ENCODE results near the gene AGPAT3.
A peak's percentile ranks its signal among the peaks of the same experiment; 100 is the strongest.

AGPAT3 gene

DNA sequence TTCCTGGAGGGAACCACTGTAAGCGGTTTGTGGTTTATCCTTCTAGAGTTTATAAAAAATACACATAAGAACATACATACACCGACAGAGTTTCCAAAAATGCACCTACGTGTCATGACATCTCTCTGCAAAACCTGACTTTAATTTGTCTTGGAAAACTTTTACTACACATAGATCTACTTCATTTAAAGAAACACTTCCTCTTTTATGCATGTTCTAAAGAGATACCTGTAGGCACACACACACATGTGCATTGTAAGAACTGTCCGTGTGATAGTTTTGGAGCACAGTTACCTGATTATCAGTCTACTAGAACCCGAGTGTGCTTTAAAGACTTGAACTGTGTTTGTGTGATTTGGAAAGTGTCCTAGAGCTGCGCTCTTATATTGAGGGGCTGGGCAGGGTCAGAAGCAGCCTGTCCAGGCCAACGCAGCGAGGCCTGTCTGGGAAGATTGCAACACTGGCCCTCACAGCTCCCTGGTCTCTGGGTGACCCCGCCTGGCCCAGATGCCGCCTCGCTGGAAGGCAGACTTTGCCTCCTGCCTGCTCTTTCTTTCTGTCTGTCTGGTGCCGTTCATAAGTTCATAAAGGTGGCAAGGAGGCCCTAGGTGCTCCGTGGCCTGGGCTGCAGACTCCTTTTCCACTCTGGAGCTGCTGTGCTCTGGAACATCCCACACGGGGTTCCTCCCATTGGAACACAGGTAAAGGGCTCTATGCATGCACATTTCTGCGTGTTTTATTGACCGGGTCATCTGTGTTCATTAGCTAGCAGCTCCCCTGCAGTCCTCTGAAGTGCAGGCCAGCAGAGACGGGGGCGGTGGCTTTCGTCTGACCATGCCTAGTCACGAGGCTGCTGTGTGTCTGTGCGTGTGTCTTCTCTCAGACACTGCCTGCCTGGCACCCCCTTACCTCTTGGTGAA lies 46.3 kb downstream of the AGPAT3 start:
- DNase-seq, result no peak

DNA sequence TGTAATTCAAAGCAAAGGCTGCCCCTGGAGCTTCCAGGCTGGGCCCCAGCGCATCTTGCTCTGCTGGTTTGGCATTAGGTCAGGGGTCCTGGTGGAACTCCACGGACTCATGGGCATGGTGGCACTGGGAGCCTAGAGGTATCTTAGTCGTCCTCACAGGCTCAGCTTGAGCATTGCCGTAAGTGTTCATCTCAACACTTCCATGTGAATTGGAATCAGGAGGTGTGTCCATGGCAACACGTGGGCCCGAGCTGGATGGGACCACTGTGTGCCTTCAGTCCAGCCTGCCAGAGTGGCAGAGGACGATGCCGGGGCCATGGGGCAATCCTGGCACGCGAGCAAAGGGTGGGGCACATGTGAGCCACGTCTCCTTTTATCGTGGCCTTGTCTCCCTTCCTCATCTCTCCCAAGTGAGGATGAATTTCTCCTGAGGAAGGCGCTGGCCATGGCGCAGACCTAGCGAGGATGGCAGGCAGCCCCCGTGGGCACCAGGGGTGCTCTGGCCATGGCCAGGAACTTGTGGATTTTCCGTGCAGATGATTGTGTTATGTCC lies 47.0 kb downstream of the AGPAT3 start:
- no peak for DNase-seq

DNA sequence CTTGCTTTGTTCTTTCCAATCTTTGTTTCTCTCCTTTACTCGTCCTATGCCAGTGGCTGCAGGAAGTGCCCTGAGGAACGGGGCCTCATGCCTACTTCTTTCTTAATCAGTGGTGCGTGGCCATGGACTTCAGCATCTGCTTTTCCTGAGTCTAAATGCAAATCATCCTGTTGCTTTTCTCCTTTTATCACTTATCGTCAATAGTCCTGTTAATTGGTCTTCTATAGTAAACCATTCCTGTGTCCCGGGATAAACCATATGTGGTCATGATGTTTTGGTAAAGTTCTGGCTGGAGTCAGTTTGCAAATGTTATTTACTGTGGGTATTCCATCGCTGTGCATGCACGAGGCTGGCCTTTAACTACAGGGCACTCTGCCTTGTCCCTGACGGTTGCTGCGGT lies 47.5 kb downstream of the AGPAT3 start:
- DNase-seq, result peak; percentile 69

DNA sequence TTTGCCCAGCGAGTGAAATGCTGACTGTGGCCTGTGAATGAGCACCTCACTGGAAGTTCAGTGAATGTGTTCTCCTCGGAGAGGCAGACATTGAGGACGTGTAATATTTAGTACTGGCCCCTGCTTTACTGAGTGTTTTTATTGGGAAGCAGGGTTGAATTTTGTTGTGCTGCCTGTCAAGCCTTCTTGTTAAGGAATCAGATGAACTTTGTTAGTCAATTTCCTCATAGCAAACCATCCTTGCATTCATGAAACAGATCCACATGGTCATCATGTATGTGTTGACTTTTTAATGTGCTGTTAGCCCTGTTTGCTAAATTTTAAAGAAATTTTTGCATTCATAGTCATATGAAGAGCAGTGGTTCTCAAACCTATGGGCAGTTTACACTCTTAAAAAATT lies 47.9 kb downstream of the AGPAT3 start:
- no peak for DNase-seq

DNA sequence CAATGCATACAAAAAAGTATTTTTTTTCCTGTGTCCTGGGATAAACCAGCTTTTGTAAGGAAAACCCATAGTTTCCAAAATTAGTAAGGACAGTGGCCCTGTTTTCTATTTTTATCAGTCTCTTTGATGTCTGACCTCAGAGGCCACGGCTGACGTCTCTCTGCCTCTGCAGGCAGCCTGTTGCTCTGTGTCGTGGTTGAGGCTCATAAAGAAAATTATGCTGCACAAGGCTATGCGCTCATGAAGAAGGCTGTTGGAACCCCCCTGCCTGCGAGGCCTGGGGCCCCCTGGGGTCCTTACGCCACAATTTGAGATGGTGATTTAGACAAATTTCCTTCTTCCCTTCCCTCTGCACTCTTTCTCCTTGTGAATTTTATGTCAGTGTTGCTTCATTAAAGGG lies 48.9 kb downstream of the AGPAT3 start:
- DNase-seq, result no peak

DNA sequence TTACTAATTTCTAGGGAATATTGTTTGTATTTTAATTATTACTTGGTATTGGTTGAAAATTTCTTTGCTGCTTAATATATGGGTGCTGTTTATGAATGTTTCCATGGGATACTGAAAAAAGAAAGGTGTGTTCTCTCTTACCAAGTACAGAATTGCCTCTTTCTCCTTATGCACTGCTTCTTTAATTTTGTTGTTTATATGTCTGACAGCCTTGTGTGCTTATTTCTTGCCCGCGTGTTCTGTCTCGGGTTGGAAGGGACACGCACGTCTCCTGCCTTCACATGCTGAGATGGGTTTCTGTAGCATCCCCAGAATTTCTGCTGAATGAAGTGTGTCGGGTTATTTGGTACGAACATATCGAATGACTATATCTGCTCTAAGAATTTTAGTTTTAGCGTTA lies 51.1 kb downstream of the AGPAT3 start:
- DNase-seq, result no peak

DNA sequence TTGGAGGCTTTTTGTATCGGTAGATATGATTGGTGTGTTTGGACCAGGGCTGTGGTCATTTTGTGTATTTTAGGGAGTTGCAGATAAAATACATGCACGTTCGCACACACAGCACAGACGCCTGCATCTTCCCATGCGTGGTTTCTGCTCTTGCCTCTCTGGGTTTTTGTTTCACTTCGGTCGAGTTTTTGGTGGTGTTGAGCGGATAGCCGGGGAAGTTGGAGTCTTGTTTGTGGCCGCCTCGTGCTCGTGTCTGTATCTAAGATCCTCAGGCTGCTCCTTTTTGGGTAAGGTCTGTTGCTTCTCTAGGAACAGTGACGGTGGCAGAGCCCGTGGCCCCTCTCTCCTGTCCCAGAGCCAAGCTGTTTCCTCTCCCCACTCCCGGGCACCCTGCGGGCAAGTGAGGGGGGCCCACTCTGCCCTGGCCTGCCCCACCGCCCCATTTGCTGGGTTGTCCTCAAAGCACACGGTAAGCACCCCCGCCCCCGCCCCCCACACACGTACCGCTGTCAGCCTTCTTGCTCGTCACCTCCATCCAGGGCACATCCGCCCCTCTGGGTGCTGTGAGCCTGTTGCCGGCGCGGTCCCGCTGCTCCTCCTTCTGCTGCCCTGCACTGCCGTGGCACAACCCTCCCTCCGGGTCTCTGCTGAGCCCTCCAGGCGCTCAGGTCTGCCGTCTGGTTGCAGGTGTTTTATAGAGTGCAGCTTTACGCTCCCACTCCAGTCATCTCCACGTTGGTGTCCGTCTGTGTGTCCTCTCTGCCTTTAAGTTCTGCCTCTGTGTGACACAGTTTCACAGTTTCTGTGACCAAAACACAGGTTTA lies 51.9 kb downstream of the AGPAT3 start:
- no peak for DNase-seq

DNA sequence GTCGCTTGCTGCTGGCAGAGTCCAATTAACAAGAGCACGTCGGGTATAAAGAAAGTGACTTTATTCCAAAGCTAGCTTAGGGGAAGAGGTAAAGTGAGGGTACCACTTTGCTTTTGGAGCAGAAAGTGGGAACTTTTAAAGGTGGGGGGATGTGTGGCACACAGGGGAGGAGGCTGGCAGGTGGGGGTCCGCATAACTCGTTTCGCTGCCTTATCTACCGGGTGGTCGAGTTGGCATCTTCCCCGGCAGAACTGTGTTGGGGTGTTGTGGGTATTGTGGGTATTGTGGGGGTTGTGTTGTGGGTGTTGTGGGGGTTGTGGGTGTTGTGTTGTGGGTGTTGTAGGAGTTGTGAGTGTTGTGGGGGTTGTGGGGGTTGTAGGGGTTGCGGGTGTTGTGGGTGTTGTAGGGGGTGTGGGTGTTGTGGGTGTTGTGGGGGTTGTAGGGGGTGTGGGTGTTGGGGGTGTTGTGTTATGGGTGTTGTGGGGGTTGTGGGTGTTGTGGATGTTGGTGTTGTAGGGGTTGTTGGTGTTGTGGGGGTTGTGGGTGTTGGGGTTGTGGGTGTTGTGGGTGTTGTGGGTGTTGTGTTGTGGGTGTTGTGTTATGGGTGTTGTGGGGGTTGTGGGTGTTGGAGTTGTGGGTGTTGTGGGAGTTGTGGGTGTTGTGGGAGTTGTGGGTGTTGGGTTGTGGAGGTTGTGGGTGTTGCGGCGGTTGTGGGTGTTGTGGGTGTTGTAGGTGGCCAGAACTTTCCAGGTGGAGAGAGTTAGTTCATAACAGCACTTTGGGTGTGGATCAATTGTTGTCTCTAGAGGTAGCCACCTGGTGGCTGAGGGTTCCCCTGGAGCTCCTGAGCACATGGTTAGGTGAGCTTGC lies 52.7 kb downstream of the AGPAT3 start:
- DNase-seq, result no peak

DNA sequence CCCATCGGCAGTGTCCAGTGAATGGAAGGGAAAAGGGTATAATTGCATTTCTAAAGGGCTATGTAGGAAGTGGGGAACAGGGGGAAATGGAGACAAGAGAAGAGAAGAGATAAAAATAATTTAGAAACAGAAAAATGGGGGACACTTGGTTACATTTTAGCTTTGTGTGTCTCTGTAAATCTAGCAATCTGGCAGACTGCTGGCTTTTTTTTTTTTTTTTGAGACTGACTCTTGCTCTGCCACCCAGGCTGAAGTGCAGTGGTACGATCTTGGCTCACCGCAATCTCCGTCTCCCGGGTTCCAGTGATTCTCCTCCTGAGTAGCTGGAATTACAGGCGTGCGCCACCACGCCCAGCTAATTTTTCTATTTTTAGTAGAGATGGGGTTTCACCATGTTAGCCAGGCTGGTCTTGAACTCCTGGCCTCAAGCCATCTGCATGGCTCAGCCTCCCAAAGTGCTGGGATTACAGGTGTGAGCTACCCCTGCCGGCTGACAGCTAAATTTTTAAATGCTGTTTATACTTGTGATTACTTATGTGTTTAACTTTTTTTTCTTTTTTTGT lies 53.4 kb downstream of the AGPAT3 start:
- no peak for DNase-seq

DNA sequence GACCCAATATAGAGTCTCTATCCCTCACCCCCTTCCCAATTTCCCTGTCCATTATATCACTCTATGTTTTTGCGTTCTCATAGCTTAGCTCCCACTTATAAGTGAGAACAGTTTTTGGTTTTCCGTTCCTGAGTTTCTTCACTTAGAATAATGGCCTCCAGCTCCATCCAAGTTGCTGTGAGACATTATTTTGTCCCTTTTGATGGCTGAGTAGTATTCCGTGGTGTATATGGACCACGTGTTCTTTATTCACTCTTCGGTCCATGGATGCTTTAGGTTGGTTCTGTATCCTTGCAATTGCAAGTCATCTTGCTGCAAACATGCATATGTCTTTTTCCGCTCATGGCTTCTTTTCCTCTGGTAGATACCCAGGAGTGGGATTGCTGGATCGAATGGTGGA lies 54.3 kb downstream of the AGPAT3 start:
- DNase-seq, result no peak

DNA sequence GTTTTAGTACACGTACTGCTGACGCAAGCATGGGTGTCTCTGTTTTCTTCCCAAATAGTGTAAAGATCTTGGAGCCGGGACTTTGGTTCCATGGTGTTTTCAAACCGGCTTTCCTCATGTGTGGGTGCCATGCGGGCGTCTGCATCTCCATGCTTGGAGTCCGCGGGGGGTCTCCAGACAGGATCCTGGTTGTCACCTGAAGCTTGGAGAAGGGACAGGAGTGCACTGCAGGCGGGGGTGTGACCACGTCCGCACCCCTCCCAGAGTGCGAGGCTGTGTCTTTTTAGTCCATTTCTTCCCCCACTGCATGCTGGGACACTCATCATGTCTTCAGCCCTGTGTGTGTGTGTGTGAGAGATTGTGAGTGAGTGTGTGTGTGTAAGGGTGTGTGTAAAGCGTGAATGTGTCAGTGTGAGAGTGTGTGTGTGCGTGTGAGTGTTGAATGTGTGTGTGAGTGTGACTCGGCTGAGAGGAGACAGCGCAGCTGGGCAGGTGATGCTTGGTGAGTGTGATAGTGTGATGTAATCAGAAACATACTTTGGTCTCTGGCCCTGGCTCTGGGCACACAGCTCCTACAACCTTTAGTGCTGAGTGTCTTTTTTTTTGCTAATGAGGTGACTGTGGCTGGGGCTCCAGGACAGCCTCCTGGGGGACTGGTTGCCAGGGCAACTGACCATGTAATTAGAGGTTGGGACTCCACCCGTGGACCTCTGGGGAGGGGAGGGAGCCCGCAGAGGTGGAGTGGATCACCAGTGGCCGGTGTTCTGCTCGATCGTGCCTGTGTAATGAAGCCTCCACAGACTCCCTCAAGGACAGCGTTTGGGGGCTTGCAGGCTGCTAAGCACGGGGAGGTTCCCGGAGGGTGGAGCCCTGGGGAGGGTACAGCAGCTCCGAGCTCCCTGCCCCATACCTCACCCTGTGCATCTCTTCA lies 55.1 kb downstream of the AGPAT3 start:
- DNase-seq, result no peak

DNA sequence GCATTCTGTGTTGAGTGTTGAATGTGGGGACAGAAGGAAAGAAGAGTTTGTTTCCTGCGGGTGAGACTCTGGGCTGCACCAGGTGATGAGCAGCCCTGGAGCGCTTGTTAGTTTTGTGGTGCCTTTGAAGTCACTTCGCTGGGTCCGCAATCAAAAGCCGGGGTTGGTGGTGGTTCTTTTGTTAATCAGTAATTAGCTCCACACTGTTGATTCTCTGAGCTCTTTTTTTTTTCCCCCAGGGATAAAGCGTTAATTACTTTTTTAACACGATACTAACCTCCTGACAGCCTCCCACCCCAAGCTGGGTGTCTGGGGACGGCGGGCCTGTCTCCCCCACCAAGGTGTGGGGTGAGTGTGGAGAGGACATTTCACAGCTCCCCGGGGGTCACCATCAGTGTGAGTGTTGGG lies 56.6 kb downstream of the AGPAT3 start:
- DNase-seq, result no peak

DNA sequence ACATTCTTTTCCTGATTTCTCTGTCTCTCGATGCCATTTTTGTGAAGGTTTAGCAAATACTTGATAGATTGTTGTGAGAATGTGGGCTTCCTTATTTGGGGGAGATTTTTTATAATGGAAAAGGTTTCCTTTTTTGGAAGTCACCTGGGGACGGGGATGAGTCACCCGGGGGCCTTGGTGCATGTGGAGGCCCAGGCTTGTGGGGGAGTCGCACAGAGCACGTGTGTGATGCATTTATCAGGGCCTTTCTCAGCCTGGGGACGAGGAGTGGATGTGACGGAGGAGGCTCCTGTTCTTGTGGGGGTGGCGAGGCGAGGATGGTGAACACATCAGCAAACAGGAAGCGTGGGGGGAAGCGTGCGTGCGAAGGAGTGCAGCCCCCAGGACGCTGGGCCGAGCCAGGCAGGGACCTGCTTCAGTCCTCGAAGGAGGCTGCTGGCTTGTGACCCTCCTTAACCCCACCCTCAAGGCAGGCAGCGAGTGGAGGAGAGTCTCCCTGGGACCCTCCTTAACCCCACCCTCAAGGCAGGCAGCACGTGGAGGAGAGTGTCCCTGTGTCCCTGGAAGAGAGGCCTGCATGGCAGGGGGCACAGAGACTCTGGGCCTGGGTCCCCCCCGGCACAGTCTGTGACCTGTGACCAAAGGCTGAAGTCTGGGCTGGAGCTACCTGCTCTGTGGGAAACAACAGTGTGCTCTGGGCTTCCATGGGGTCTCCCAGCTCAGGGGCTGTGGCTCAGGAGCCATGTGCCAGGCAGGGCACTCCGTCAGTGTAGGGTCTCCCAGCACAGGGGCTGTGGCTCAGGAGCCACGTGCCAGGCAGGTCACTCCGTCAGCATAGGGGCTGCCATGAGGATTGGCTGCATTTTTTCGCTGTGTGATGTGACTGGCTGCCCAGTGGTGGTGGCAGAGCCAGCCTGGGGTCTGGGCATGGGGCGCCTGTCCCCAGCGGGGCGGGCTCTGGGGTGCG lies 57.2 kb downstream of the AGPAT3 start:
- no peak for DNase-seq

DNA sequence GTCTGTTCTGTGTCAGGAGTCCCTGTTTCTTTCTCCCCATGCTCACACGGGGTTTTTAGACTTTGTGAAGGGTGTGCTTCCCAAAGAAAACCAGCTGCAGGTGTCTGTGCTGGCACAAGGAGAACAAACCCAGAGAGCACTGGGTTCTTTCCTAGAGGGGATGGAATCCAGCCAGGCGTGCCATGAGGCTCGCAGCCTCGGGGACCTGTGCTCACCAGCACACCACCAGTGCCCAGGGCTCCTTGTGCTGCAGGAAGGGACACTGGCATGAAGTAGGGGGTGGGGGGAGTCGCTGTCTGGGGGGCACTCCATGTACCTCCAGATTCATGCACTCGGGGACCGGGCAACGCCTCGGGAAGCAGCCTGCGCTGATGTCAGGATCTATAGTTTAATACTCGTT lies 57.9 kb downstream of the AGPAT3 start:
- no peak for DNase-seq

DNA sequence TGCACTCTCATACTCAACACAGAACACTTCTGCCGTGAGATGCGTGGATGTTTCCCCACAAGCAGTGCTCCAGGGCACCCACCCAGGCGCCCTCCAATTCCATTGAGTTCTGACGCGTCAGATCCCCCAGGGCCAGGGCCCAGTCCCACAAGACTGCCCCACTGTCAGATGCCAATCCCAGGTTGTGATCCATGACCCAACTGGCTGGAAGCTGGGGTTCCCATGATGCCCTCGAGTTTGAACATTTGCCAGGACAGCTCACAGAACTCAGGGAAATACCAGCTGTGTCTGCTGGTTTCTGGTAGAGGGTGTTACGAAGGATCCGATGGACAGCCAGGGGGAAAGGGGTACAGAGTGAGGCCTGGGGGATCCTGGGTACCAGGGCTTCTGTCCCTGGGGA lies 58.4 kb downstream of the AGPAT3 start:
- DNase-seq, result no peak

DNA sequence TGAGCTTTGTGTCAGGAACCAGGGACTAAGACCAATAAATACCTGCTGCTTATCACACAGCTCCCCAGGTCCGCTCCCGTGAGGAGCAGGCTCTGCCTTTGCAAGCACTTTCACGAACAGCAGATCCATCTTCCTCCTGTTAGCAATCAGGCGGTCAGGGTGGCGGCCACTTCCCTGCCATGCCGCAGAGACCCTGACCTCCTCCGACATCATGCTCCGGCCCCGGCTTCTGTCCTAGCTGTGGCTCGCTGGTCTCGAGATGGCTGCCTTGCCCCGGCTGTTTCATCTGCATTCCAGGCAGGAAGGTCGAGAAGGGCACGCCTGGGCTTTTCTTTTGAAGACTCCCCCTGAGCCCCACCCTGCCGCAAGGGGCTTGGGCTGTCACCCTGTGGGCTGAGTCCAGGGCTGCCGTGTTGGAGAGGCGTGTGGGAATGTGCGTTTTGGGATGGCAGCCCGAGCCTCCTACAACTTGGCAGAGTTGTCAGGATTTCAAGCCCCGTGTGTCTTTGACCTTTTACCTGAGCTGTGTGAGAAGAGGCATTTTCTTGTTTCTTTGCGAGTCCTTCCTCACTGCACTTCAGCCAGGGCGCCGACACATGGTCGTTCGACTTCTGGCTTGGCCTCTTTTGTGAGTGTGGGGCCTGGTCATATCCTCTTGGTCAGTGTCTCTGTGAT lies 59.5 kb downstream of the AGPAT3 start:
- DNase-seq, result no peak

DNA sequence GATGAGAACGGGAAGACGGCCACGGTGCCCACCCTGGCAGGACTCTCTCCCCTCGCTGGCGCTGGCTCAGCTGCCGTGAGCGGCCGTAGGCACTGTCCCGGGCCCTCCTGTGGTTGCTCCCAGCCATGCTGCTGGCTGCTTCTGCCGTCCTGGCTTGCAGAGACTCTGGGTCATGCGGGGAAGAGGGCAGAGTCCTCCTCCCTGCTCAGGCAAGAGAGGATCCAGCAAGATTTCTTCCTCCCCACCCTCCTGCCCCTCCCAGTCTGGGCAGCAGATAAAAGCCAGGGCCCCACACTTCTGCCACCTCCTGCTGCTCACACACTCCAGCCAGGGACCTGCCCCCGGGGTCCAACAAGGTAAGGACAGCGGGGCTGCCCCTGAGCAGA lies 60.1 kb downstream of the AGPAT3 start:
- no peak for DNase-seq

DNA sequence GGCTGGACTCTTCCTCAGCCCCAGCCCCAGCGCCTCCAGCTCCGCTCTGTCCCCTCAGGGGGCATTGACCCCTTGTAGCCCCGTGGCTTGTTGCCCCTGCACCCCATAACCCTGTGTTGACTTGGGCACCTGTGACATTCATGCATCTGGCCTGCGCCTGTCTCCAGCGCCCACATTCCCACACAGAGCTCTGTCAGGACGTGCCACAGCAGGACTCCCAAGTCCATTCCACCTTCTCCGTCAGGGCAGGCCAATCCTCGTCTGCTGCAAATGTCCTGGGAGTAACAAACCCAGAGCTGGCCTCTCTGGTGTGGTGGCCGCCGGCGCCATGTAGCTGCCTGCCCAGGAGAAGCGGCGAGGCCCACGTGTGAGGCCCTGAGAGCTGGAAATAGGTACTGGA lies 60.6 kb downstream of the AGPAT3 start:
- no peak for DNase-seq

DNA sequence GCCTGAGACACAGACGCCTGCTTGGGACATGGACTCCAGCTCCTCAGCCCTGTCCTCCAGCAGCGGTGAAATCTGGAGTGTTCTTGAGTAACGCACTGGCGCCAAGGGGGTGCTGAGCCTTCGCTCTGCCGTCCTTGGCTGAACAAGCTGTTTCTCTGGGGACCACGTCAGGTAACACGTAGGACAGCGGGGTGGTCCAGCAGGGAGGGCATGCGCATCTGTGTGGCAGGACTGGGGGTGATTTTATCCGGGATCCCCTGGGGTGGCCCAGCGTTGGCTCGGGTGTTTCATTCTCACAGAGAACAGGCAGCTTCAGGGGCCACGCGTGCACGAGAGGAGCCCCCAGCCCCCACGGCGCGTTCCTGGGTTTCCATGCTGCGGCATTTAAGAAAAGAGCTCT lies 61.2 kb downstream of the AGPAT3 start:
- no peak for DNase-seq

All from NCI-H526 treated with DMSO at 0.1 percent for 48 hours (cell line).